T-helper 1 cell (primary cell): ENCODE results near the gene THSD4.

ENCODE experiments used
- DNase-seq, 5 donors: peaks; one replicate each; pipeline ENCODE4 v3.0.0-alpha.2; 2012 to 2020

THSD4 gene

GRCh38 chr15:71465131-71465955, 350.1 kb downstream of the THSD4 start:
- DNase-seq: no peak

GRCh38 chr15:71468715-71469114, 353.4 kb downstream of the THSD4 start:
- no peak for DNase-seq

DNA sequence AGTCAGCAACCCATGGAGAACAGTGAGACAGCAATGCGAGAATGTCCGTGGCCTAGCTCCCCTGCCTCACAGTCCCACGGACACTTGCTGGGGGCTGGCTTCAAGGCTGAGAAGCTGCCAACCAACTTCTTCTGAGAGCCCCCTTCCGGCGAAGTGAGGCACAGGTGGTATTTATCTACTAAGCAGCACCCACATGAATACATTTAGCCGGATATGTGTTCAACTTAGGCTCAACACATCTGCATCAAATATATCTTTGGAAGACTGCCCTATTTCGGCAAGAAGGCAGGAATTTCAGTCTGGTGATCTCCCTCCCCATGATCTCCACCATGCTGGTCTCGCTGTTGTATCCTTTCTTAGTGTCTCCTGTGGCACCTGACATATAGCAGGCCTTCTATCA, 354.1 kb downstream of the THSD4 start:
- DNase-seq: no peak

GRCh38 chr15:71471347-71471746, 356.1 kb downstream of the THSD4 start:
- no peak for DNase-seq

DNA sequence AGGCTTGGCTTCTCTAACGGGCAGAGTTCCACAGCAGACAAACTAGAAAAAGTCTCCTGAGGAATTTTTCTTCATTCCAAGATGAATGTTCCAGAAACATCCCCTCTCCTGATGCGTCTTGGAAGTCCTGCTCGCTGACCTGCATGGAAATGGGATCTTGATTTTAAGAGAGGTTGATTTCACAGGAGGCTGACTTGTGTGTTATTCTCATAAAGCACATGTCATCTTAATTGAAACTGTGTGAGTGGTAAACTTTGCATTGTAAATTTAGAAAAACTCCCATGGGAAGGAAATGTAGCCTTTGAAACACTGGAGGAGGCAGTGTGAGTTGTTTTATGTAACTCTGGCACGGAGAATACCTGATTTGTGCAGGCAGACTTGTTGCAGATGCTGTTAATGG, 357.3 kb downstream of the THSD4 start:
- DNase-seq: no peak

GRCh38 chr15:71473751-71474150, 358.5 kb downstream of the THSD4 start:
- DNase-seq: no peak

DNA sequence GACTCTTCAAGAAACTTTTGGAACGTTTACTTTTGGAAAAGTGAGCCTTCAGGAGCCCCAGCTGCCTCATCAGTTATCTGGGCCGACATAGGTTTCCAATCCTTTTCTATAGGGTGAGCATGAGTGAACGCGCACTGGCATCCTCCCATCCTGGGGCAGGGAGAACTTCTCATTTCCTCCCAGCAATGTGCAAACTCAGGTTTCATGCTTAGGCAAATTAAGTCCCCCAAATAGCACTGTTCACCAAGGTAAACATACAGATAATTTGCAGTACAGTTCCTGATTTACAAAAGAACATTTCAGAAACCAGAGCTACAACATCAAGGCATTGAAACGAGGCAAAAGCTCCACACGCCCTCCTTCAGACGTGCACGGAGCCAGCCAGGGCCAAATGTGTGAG, 361.6 kb downstream of the THSD4 start:
- DNase-seq: no peak

GRCh38 chr15:71480556-71480955, 365.3 kb downstream of the THSD4 start:
- no peak for DNase-seq

DNA sequence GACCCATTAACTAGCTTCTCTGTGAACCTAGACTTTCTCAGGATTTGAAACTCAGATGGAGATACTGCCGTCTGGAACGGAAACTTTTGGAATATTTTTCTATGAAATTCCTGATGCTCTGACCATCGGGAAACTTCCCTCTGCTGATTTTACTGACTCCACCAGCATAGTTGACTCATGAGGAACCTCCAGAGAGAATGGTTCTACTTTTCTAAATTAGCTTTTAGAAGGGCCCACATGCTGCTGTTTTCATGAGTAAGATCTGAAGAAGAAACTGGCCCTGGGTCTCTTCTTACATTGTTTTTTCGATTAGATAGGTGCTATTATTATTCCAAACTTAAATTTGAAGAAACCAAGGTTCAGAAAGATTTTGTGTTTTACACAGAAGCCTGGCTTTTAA, 368.8 kb downstream of the THSD4 start:
- DNase-seq: no peak

GRCh38 chr15:71485094-71485693, 369.9 kb downstream of the THSD4 start:
- DNase-seq: no peak

- DNase-seq: no peak
Observed at GRCh38 chr15:71489570-71489969, 374.3 kb downstream of the THSD4 start.

GRCh38 chr15:71493526-71493925, 378.3 kb downstream of the THSD4 start:
- no peak for DNase-seq

DNA sequence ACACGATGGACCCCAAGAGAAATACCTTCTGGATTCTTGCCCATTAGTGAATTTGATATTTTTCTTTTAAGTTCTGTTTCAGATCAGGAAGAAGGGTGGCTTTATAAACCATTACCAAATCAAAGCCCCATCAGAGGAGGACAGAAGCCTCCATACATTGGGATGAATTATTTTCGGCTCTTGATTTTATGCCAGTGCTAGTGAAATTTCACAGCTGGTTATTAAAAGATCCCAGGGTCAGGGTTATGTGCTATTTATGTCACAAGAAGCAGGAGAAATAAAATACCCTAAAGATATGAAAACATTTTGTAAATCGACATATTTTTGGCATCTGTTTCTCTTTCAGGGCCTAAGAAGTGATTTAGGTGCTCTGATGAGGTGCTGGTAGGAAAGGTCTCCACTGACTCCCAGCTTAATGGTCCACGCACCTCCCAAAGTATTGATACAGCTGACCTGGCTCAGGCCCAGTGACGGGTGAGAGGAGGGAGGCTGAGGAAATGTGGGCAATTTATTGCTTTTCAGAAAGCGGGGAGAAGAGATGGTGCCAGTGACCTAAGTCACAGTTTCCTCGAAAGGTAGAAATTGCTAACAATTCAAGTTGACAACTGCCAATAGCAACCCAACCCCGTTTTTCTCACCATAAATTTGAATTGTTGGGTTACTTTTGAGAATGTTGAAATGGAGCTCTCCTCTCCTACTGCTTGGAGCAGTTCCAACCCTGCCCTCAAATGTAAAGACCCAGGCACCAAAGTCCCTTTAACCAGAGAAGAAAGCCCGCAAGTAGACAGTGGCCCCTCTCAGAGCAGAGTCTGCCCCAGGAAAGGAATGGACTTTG, 379.5 kb downstream of the THSD4 start:
- no peak for DNase-seq

DNA sequence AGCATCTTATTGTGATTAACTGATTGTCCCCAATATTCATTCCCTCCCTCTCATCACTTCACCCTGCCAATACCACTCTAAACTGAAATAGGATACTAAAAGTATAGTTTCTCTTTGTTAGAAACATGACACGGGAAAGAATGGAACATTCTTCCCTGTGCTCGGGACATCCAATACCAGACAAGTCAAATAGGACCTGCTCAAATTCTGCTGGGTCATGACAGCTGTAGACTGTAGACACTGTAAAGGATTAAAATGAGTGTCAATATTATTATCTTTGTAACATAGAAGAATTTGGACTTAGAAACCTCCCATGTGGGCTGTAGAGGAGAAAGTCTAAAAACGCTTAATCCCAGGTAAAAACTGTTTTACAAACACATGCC, 380.1 kb downstream of the THSD4 start:
- no peak for DNase-seq

GRCh38 chr15:71496336-71496955, 381.2 kb downstream of the THSD4 start:
- DNase-seq: no peak

GRCh38 chr15:71501344-71502076, 386.2 kb downstream of the THSD4 start:
- DNase-seq: no peak

DNA sequence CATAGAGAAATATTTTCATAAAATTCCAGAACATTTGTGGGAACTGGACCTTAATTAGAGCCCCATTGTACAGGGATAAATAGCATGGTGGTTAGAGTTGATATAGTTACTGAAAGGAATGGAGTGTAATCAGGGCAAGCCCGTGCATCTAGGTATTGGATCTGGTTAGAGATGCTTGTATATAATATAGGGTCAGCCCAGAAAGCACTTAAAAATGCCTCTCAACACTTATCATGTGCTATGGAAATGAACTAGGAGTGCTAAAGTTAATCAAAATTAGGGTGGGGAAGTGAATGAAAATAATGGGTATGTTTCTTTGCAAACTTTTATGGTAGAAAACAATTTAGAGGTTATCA, 386.8 kb downstream of the THSD4 start:
- no peak for DNase-seq

GRCh38 chr15:71505962-71506361, 390.7 kb downstream of the THSD4 start:
- no peak for DNase-seq

DNA sequence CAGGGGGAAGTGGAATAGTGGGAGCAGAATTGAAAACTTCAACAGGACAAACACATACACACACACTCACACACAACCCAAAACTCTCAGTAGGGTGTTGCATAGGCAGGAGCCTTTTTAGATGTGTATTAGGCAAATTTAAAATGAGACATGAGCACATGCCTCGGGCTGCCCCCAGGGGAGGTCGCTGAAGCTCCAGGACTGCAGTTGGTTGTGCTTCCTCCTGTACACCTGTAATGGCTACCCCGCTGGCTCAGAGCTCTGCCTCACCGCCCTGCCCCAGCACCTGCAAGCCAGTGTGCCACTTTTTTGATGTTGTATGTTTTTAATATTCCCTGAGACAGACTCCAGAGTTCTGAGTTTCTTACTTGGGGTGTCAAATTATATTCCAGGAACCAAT, 391.7 kb downstream of the THSD4 start:
- DNase-seq: no peak

DNA sequence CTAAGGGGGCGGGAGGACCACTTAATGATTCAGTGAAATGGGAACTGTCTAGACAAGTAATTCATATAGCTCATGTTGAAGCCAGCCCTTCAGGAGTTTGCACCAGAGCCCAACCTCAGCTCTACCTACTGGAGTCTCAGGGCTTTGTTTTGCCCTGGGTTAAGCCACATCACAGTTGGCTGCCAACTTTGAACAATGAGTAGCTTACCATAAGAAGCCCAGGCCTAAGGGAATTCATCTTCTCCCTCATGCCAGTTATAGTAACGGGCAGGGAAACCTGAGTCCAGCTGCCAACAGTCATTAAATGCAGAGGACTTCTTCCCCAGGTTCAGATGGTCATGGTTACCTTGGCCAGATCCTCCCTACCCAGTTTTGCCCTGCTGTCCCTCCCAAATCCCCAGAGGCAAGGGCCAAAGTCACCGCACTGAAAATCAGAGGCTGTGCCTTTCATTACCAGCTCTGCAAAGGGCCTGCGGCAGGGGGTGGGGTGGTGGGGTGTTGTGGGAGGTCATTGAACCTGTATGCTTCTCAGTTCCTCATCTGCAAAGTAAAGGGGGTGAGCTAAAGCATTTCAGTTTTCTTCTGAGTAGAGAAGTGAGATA, 392.9 kb downstream of the THSD4 start:
- DNase-seq: no peak

DNA sequence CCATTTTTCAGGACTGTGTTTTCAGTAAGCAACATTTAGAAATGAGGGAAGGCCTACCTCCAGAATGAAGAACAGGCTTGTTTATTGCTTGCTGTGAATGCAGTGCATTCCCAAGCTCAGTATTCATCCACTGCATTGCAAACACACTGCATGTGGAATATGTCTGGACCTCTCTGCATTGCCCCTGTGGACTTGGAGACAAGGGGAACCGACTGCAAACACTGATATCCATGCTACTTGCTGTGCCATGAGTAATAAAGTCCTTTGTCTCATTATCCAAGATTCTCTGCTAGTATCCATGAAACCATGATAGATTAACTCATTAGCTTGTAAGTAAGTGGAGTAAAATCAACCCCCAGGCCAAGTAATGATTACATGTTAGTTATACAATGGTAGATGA, 393.9 kb downstream of the THSD4 start:
- DNase-seq: no peak

DNA sequence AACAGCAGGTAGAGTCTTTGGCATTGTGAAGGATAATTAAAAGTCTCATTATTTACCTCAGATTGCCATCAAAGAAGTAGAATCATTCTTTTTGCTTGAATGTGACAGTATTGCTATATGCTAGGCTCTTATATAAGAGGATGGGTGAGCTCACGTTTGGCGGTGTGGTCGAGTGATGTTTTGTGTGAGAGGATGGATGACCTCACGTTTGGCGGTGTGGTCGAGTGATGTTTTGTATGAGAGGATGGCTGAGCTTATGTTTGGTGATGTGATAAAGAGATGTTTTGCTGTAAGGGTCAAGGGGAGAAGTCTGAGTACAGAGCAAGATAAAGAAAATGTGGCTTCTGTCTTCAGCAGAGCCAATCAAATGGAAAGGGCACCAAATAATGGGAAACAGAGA, 395.5 kb downstream of the THSD4 start:
- DNase-seq: no peak
